K562 (cell line): ENCODE results near the gene HOXB1. TPM values are rescaled to one million over a fixed set of nuclear protein-coding genes. Genes with fewer than 3 reads are reported as not detected.

ENCODE experiments used
- ATAC-seq: fragments of 200-7000 bp; cut with Tn5 transposase; 3 replicates; pipeline ENCODE4 v1.9.1; 2020; ENCODE audit warnings: moderate library complexity
- BruUV-seq: library from RNA; stranded (reverse); fragments of 400-500 nt; replicated peaks from 2 replicates; lab custom pipeline; 2021; lab: Mats Ljungman, UMichigan
- CTCF ChIA-PET: fragments of 300-600 bp; formaldehyde crosslinking; extraction: SDS; loops from one replicate; lab custom pipeline; 2021; ENCODE audit warnings: low intra/inter-chr PET ratio; lab: Yijun Ruan, JAX
- POLR2A ChIA-PET: fragments of 300-600, 350-650 bp; sonication (Branson Sonifier 250); formaldehyde crosslinking; extraction: SDS; loops from one replicate; lab custom pipeline; 2021; ENCODE audit warnings: antibody characterized with exemption, inconsistent platforms; lab: Yijun Ruan, JAX
- DNase-seq, 4 experiments: peaks; one replicate each; pipeline versions ENCODE4 v3.0.0 to v3.0.0-alpha.2; 2011 to 2018; ENCODE audit warnings: low spot score in 3 of 4, mixed read lengths in 3 of 4; ENCODE audit errors: extremely low read depth in 1 of 4
- FAIRE-seq: peaks from 2 replicates; lab custom pipeline; 2011; peaks lifted over from hg19 to GRCh38; lab: Jason Lieb, UNC
- H2AFZ ChIP-seq: 2 replicates; pipeline ENCODE4 v1.6.0; 2011; ENCODE audit warnings: low read depth, low read length, control low read depth, inconsistent platforms
- H3K27ac ChIP-seq: fragments of 200-600 bp; 3 replicates; pipeline ENCODE4 v1.8.0; 2011; ENCODE audit warnings: low read depth, mild to moderate bottlenecking, control low read depth, inconsistent platforms, low read length, moderate library complexity, mixed read lengths; ENCODE audit errors: extremely low read depth
- H3K27me3 ChIP-seq, 2 experiments: fragments of 300-600 bp in 1 of 2; 2 replicates in 1 of 2; 3 replicates in 1 of 2; pipeline versions ENCODE4 v1.6.0 to v1.8.0; 2011; ENCODE audit warnings: inconsistent platforms in 2 of 2, low read length in 2 of 2, mild to moderate bottlenecking in 1 of 2, mixed read lengths in 1 of 2, moderate library complexity in 1 of 2; ENCODE audit not compliant: control insufficient read depth in 2 of 2, insufficient read depth in 2 of 2
- H3K36me3 ChIP-seq: fragments of 300-600 bp; 3 replicates; pipeline ENCODE4 v1.8.0; 2011; ENCODE audit warnings: mild to moderate bottlenecking, low read length, inconsistent platforms; ENCODE audit not compliant: control insufficient read depth, insufficient read depth
- H3K4me1 ChIP-seq, 2 experiments: fragments of 200-600 bp in 1 of 2; replicated peaks in 1 of 2; 2 replicates in 1 of 2; 3 replicates in 1 of 2; pipeline versions ENCODE4 v1.5.1 to v1.8.0; 2011; ENCODE audit warnings: inconsistent platforms in 2 of 2, low read length in 2 of 2, mild to moderate bottlenecking in 1 of 2, mixed read lengths in 1 of 2, moderate library complexity in 1 of 2; ENCODE audit not compliant: control insufficient read depth in 2 of 2, insufficient read depth in 2 of 2
- H3K4me2 ChIP-seq: 2 replicates; pipeline ENCODE4 v1.6.1; 2011; ENCODE audit warnings: low read length, control low read depth, inconsistent platforms, mixed read lengths; ENCODE audit not compliant: insufficient read depth
- H3K4me3 ChIP-seq: fragments of 200-600 bp; sonication (generic), shearing (Covaris generic); 2 replicates; pipeline ENCODE4 v1.5.1; 2016; ENCODE audit warnings: control low read depth, inconsistent platforms
- H3K79me2 ChIP-seq: fragments of 200-600 bp; 3 replicates; pipeline ENCODE4 v1.8.0; 2011; ENCODE audit warnings: low read length, inconsistent platforms; ENCODE audit not compliant: control insufficient read depth, insufficient read depth
- H3K9ac ChIP-seq, 2 experiments: 2 replicates each; pipeline versions ENCODE4 v1.6.0 to v1.6.1; 2011; ENCODE audit warnings: low read depth in 2 of 2, low read length in 2 of 2, control low read depth in 1 of 2, inconsistent platforms in 1 of 2, mild to moderate bottlenecking in 1 of 2, mixed read lengths in 1 of 2; ENCODE audit not compliant: insufficient read depth in 1 of 2
- H3K9me1 ChIP-seq: one replicate; pipeline ENCODE4 v1.6.0; 2011; ENCODE audit warnings: inconsistent platforms, mild to moderate bottlenecking, low read length, moderate library complexity; ENCODE audit not compliant: control insufficient read depth, insufficient read depth
- H3K9me3 ChIP-seq: replicated peaks from 2 replicates; pipeline ENCODE4 v1.5.1; 2011; ENCODE audit warnings: low read depth, low read length, inconsistent platforms; ENCODE audit not compliant: control insufficient read depth, insufficient read depth
- H4K20me1 ChIP-seq: replicated peaks from 2 replicates; pipeline ENCODE4 v1.6.1; 2011; ENCODE audit warnings: low read length, inconsistent platforms, mixed read lengths; ENCODE audit not compliant: control insufficient read depth, insufficient read depth
- CBX8 ChIP-seq: fragments of 200-600 bp; sonication (generic); IDR thresholded peaks from 2 replicates; pipeline ENCODE4 v1.6.1; 2012; ENCODE audit warnings: borderline replicate concordance, mixed run types, low read depth, mild to moderate bottlenecking, moderate library complexity, mixed read lengths, low read length, control low read depth, inconsistent platforms; ENCODE audit not compliant: poor library complexity, severe bottlenecking; ENCODE audit errors: extremely low read depth
- NEUROD1 ChIP-seq: fragments of 150-350 bp; IDR thresholded peaks from 2 replicates; pipeline ENCODE4 v1.6.1; 2014; ENCODE audit warnings: borderline replicate concordance, low read length, low read depth; ENCODE audit not compliant: partially characterized antibody
- ZFX ChIP-seq: sonication (generic); formaldehyde crosslinking; IDR thresholded peaks from 2 replicates; pipeline ENCODE4 v1.8.0; 2022; ENCODE audit warnings: mild to moderate bottlenecking, missing genetic modification reagents, moderate library complexity
- WGBS: fragments of 100-300 bp; shearing (Covaris generic); methylation state at CpG from one replicate; pipeline ENCODE4 v1.1.6; 2016; ENCODE audit warnings: low coverage, mixed read lengths; ENCODE audit not compliant: insufficient coverage; ENCODE audit errors: missing lambda C conversion rate; 5-methylcytosine and 5-hydroxymethylcytosine counted together
- in situ Hi-C: fragments of 300-500 bp; cut with MboI; formaldehyde crosslinking; loops from 4 replicates; pipeline ENCODE4 v1.15.0; 2018; ENCODE audit warnings: inconsistent platforms, mixed read lengths
- intact Hi-C: fragments of 100-400 bp; cut with micrococcal nuclease; formaldehyde crosslinking; loops from 2 replicates; pipeline ENCODE4 v1.14.2; 2022
- polyA plus RNA-seq, 8 experiments: library from polyadenylated mRNA; depleted of rRNA in 4 of 8; stranded (reverse) in 5 of 8; unstranded in 3 of 8; fragments of >200 nt; fragmentation: Nextera tagmentation in 2 of 8; fragmentation: Illumina TruSeq in 1 of 8; extraction: Ambion mirVana in 2 of 8; extraction: Trizol in 1 of 8; gene quantifications; 2 replicates each; pipeline versions ENCODE4 v1.2.1 to v1.2.3, GENCODE V29; 2011 to 2014; ENCODE audit warnings: inconsistent platforms in 1 of 8, missing spikeins in 1 of 8
- total RNA-seq, 7 experiments: library from RNA; depleted of rRNA in 6 of 7; stranded (reverse); fragments of >200 nt in 6 of 7; fragmentation: Illumina TruSeq in 2 of 7; extraction: Trizol in 2 of 7; gene quantifications; 2 replicates each; pipeline versions ENCODE4 v1.2.1 to v1.2.3, GENCODE V29; 2011 to 2021; ENCODE audit warnings: low replicate concordance in 1 of 7

The HOXB1 gene
- total and polyA plus RNA-seq, 9 of the 15 experiments (the other 6 are each of a cell fraction or from before 2014, with no cell fraction given): 0.04 TPM; not detected in 8

GRCh38 chr17:48527547-48527932, 3.3 kb downstream of the HOXB1 start:
- H3K4me1 ChIP-seq: peaks cover 28 to 37% of the 10 kb centered on the region in 2 experiments
- no peak for FAIRE-seq
- no peaks in the 10 kb centered on the region for H3K9me3 ChIP-seq
- H3K27ac ChIP-seq: no peak overlapping the region
- H4K20me1 ChIP-seq: no peaks in the 10 kb centered on the region
- WGBS: 75% methylated on average over 10 of the region's 14 CpGs
- no peaks in the 10 kb centered on the region for H3K36me3 ChIP-seq
- ATAC-seq: no peak
- no TSS peak for BruUV-seq
- H3K9ac ChIP-seq: peak overlapping the region in 1 of 2 experiments; percentile 38; a peak in 2 of 4 replicates
- H2AFZ ChIP-seq: 0 out of 2 replicates have a peak overlapping the region, but pooled peaks have one; percentile 10
- intact Hi-C loops: no loop called here
- in situ Hi-C loops: no loop called here
- no peak for TF ChIP-seq ZFX (CRISPR knock-in tag)
- TF ChIP-seq, all 486 proteins: peak for 0
- Histone ChIP-seq H3K4me2 (no peak overlapping the region), H3K79me2 (no peaks in the 10 kb centered on the region), H3K4me3 (no peak overlapping the region), H3K9me1 (no peaks in the 10 kb centered on the region), H3K27me3 (no peaks in the 10 kb centered on the region)
- DNase-seq: no peak
- ChIA-PET CTCF (no interaction called here), POLR2A (interaction anchor here (1.7 kb wide), 1 partner anchor 19 kb away, joined by 6 read pairs; no protein-coding TSS in a partner anchor)

- H3K9ac ChIP-seq: peak overlapping the region in 1 of 2 experiments; percentile 38; a peak in 1 of 4 replicates
- WGBS: 88% methylated on average over 25 of the region's 59 CpGs
- H3K4me3 ChIP-seq: no peak overlapping the region
- no TSS peak for BruUV-seq
- ATAC-seq (no peak), DNase-seq (no peak), FAIRE-seq (no peak)
- peak overlapping the region; percentile 56; the same call in 1 of the 2 replicates for H2AFZ ChIP-seq
- no peaks in the 10 kb centered on the region for H3K9me1 ChIP-seq
- no peaks in the 10 kb centered on the region for H3K27me3 ChIP-seq
- ChIA-PET CTCF (no interaction called here), POLR2A (no interaction called here)
- TF ChIP-seq NEUROD1: no peak
- no peak for TF ChIP-seq CBX8
- H3K4me2 ChIP-seq: no peak overlapping the region
- no peak overlapping the region for H3K27ac ChIP-seq
- intact Hi-C loops (no loop called here), in situ Hi-C loops (no loop called here)
- peaks cover 31 to 42% of the 10 kb centered on the region in 2 experiments for H3K4me1 ChIP-seq
- H3K79me2 ChIP-seq: no peaks in the 10 kb centered on the region
- no peaks in the 10 kb centered on the region for H4K20me1 ChIP-seq
- H3K9me3 ChIP-seq: no peaks in the 10 kb centered on the region
- H3K36me3 ChIP-seq: no peaks in the 10 kb centered on the region
Measured at GRCh38 chr17:48526608-48527546, 3.9 kb downstream of the HOXB1 start.
